ENCODE measurements around the gene FRAS1.
"Not testable (repeated sequence)": the region's sequence is repeated elsewhere in the genome, so short reads cannot be mapped to it uniquely, and the experiment has no call there.

The FRAS1 gene

DNA sequence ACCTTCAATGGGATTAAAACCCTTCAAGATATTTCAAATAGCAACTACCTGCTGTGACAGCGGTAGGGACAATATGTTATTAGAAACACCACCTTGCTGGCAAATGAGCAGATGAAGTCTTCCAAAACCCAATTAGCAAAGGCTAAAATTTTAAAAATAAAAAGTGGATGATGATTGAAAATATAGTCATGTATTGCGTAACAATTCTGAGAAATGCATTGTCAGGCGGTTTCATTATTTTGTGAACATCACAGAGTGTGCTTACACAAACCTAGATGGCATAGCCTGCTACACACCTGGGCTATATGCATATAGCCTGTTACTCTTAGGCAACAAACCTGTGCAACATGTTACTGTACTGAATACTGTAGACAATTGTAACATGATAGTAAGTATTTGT is 403.2 kb downstream of the FRAS1 start:
- no peak for FAIRE-seq

DNA sequence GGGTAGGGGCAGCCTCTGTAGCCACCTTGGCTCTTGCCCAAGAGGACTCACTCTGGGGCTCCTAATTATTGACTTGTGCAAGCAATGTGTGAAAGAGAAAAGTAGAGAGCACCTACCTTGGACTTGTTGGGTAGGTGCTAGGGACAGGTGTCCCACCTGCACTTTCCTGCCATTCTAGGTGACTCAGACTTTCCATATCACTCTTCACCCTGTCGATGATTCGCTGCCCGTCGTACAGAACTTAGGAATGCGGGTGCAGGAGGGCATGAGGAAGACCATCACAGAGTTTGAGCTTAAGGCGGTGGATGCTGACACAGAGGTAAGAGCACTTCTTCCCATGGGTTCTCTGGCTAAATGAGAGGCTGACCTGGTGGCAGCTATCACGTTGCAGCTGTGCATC is 407.1 kb downstream of the FRAS1 start:
- no peak for FAIRE-seq

DNA sequence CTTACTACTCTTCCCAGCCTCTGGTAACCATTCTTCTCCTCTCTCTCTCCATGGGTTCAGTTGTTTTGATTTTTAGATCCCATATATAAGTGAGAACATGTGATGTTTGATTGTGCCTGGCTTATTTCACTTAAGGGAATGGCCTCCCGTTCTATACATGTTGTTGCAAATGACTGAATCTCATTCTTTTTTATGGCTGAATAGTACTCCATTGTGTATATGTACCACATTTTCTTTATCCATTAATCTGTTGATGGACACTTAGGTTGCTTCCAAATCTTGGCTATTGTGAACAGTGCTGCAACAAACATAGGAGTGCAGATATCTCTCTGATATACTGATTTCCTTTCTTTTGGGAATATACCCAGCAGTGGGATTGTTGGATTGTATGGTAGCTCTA is 410.1 kb downstream of the FRAS1 start:
- FAIRE-seq, result not testable (repeated sequence)

DNA sequence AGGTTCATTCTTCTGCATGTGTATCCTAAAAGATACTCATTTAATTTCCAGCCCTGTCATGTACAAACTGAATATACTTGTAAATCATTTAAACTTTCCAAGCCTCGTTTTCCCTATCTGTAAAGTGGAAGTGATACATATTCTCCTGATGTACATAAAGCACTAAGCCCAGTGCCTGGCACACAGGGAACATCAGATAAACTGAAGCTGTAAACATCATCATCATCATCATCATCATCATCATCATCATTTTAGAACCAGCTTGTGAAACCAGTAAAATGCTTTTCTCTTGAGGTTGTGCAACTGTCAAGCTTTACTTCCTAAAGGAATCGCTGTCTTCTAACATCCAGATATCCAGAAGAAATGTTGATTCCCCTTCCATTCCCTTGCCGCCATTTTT is 411.1 kb downstream of the FRAS1 start:
- FAIRE-seq, result no peak

DNA sequence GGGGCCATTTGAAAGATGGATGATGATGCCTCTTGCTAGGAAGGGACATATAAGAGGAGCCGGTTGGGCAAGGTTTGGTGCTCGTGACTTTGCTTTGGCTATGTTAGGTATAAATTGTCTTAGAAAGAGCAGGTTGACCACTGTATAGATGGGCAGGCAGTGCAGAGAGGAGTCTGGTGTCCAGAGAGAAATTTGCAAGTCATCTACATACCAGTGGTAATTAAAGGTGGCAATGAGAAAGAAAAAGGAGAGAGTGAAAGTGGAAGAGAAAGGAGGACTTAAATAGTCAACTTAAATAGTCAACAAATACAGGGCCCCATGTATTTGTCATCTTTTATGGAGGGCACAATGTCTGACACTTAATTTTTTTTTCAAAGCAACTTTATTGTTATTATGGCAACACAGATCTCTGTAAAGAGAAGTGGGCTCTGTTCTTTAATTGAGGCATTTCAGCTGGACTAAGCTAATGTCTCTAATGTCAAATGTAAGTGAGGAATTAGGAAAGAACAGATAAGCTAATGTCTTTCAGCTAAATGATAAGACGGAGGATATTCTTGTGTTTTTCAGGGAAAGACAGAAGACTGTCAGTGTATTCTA is 419.1 kb downstream of the FRAS1 start:
- FAIRE-seq, result no peak

DNA sequence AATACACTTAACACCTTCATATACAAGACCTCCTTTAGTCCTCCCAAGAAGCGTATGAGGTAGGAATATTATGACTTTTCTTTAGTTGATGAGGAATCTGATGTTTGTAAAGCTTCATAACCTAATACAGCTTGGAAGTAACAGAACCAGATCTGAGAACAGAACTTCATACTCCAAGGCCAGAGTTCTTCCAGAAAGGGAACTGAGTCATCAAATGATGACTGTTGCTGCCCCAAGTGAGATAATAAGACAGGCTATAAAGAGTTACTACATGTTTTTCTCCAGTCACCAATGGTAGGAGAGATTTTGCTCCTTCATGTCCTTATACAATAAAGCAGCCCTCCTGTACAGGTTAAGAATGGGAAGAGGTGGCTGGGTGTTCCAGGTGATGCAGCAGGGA is 420.2 kb downstream of the FRAS1 start:
- FAIRE-seq, result no peak

DNA sequence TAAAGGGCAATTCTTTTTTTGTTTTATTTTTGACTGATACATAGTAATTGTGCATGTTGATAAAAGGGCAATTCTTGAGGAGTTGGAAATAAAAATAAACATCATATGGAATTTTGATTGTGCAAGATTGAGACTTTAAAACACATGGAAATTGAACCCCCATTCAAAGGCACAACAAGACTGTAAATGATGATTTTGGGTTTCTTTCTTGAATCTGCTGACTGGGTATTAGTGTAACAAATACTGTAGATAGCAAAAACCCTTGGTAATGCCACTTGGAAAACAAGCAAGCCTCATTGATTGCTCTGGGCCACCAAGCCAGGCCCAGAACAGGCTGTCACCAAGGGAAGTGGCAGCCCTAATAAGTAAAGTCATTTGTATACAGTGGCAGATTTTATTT is 421.4 kb downstream of the FRAS1 start:
- FAIRE-seq, result no peak

DNA sequence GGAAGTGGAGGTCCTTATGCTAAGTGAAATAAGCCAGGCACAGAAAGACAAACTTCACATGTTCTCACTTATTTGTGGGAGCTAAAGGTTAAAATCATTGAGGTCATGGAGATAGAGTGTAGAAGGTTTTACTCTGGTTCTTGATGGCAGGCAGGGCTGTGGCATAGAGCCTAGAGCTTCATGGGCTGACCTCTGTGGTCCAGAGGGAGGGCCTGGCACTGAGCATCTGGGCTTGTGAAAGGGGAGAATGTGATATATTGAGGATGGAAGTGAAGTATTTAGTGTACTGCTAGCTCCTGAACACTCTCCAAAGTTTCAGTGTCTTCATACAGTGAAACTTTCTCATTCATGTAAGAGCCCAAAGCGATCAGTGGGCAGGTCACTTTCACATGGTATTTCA is 423.2 kb downstream of the FRAS1 start:
- no peak for FAIRE-seq

DNA sequence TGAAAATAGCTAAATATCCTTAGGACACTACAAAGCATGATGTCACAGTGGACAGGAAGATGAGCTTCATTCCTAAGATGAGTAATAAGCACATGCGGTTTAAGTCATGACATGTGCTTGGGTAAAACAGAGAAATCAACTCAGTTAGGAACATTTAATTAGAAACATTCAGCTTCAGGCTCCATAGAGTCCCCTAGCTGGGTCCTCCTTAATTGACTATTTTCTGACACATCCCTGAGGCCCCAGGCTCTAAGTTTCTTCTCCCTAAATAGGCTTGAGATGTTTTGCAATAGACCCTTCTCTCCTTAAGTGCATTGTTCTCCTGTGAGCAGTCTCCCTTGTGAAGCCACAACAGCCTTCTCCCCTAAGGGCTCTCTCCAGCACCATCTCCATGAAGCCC is 424.1 kb downstream of the FRAS1 start:
- FAIRE-seq, result no peak

DNA sequence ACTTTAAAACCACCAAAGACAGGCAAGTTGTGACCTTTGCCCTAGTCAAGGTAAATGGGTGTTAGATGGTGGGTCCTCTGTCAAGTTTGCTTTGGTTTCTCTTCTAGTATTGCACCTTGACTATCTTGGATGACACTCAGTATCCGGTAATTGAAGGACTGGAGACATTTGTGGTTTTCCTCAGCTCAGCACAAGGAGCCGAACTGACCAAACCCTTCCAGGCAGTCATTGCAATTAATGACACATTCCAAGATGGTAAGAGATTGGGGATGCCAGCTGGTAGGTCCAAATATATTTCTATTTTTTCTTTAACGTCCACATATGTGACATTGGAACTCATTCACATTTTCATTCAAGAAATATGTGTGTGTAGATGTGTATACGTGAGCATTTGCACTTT is 425.2 kb downstream of the FRAS1 start:
- FAIRE-seq, result no peak

DNA sequence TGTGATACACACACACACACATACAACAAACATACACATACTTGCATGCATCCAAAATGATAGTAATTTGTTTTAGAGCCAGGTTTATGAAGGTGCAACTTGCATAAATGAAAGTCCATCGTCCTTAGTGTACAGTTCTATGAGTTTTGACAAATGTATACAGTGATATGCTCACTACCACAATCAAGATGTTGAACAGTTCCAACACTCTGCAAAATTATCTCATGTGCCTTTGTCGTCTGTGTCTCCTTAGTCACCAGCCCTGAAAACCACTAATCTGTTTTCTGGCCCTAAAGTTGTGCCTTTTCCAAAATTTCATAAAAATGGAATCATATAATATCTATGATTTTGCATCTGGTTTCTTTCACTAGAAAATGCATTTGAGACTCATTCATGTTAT is 426.7 kb downstream of the FRAS1 start:
- no peak for FAIRE-seq

DNA sequence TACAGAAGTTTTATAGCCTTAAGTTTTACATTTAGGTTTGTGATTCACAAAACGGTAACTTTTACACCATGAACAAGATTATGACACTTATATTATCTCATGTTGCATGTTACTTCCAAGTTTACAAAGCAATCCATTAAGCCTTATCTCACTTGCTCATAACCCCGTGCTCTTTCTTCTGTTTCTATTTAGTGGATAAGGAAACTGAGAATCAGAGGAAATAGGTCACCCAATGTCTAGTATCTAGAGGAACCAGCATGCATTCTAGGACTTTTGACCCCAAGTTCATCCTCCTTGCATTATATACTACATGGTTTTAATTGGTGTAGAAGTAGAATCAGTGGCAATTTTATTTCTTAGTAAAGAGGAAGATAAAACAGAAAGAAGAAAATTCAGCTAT is 427.5 kb downstream of the FRAS1 start:
- no peak for FAIRE-seq

DNA sequence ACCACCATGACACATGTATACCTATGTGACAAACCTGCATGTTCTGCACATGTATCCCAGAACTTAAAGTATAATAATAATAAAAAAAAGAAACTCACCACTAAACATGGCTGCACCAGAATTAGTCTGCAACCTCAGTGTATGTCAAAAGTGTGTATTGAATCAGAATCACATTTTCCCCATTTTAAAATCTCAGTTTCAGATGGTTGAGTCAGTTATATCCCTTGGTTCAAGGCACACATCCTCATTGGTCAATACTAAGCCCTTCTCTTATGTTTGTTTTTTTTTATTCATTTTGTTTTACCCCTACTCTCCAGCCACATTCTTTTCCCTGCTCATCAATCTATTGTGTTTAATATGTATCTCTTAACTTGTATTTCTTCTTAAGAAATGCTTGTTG is 436.6 kb downstream of the FRAS1 start:
- no peak for FAIRE-seq

DNA sequence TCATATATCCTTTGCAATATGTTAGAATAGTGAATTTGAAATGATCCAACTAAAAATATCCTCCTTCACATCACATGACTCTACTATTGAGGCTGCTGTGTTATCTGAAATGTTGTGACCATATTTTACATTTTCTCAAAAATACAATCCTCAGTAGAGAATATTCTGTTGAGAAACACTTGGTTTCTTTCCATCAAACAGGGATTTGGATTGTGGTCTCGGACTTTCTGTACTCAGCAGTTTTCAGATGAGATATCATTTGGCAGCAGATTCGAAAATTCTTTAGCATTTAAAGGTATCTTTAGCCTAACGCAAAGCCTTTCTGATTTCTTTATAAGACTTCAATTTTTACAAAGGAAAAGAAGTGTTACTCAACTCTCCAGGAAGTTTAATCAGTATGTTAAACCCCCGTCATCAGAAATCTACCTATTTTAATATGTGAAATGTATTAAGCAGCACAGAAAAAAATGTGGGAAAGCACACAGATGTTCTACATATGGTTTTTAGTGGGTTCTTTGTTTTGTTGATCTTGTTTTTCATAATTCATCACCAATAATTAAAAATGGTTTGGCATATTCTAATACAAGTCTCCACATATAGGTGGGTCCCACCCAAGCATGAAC is 439.0 kb downstream of the FRAS1 start:
- no peak for FAIRE-seq

DNA sequence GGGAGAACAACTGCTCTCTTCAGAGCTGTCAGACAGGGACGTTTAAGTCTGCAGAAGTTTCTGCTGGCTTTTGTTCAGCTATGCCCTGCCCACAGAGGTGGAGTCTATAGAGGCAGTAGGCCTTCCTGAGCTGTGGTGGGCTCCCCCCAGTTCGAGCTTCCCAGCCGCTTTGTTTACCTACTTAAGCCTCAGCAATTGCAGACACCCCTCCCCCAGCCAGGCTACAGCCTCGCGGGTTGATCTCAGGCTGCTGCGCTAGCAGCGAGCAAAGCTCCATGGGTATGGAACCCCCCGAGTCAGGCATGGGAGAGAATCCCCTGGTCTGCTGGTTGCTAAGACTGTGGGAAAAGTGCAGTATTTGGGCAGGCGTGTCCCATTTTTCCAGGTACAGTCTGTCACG is 449.1 kb downstream of the FRAS1 start:
- not testable (repeated sequence) for FAIRE-seq

DNA sequence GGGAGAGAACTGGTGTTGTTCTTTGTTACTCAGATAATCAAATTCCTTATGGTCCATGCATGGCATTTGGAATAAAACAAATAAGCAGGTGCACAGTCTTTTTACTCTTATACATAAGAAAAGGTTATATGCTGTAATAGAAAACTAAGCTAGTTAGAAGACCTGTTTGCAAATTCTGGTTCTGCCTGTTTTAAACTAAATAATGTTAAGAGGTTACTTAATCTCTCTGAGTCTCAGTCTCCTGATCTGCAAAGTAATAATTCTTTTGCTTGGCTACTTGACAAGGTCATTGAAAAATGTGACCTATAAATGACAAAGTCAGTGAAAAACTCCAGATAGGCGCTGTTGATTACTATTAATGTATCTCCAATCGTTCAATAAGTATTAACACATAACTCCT is 451.9 kb downstream of the FRAS1 start:
- no peak for FAIRE-seq

DNA sequence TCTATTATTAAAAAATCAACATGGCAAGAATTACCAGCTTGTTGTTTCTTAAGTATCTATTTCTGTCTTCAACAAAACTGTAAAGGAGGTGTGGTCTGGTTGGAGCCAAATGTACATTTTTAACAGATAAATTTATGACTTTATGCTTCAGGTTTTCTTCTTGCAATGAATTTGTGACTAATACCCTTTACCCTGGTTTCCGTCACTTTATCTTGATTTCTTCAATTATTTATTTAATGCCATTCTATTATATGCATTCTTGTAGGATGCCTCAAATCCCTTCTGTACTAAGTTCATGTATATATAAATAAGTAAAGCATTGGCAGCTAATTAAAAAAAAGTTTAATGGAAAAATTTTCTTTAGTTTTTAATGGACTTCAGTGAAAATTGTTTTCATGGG is 453.0 kb downstream of the FRAS1 start:
- no peak for FAIRE-seq

DNA sequence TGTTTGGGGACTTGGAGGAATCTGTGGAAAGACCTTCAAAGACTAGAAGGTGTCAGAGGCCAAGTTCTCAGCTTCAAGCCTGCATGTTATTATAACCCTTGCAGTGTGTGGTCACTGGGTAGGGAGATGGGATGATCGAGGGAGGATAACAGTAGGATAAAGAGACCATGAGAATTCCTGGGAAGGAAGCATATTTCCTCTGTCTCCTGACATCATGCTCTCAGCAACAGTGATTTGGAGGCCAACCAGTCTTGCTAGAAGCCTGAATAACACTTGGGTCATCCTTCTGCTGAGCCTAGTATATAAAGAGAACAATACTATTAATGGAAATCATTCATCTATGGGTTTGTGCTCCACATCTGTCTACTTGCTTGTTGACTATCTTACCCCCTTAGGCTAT is 453.6 kb downstream of the FRAS1 start:
- FAIRE-seq, result no peak

DNA sequence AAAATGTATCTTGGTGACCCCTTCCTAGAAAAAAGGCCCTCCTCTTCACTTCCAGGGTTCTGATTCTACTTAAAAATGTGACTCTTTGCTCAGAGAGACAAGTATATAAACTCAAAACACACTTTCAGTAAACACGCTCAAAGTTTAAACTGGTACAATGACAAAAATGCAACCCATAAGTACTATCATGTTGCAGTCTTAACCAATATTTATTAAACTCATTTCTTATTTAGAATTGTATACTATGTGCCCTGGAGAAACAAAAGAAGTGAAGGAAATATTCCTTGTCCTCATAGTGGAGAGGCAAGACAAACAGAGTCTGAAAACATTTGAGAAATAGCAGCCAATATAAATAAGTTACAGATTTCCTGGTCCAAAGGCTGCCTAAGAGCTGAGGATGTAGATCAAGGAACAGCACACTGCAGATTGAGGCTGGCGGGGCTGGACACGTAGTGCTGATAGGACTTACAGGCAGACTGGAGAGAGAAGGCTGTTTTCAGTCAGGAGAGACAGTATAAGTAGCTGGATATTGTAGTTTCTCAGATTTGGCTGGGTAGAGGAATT is 455.3 kb downstream of the FRAS1 start:
- FAIRE-seq, result no peak

DNA sequence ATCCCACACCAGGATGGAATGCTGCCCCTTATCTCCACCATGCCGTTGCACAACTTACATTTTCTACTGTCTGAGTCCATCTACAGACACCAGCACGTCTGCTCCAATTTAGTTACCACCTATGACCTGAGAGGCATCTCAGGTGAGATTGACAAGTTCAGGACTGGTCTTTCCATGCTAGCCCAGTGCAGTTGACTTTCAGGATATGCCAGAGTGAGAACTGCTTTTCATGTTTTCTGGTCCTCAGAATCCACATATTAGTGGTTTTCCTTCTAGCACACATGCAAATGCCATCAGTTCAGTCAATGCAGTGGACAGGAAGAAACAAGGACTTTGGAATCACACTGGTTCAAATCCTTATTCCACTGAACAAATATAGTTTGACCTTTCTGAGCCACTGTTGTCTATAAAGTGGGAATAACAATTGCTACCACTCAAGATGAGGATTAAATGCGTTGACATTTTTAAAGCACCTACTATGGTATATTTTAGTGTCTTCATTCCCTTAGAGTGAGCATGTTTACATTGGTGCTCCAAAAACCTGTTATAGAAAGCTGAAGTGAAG is 456.4 kb downstream of the FRAS1 start:
- no peak for FAIRE-seq

DNA sequence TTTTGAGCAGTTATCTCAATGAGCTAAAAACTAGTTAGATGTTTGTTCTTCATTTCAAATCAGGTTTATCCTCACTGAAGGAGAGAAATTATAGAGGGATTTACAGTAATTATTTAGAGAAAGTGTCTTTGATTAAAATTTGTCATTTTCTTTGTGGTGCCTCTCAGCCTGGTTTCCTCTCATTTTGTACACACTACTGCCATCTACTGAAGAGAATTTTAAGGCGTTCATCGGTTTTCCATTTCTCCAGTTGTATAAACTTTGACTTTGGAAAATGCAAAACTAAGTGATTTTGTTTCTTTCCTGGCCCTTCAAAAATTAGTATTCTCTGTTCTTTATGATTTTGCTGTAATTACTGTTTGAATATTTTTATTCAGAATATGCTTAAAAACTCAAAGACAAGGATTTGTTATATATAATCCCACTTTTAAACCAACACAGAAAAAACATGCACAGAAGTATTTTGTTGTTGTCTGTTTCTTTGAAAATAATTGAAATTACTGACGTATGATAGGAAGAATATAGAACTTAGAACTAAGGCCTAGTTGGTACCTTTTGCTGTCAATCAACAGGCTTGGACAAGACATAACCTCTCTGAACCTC is 460.0 kb downstream of the FRAS1 start:
- FAIRE-seq, result peak; percentile 91

DNA sequence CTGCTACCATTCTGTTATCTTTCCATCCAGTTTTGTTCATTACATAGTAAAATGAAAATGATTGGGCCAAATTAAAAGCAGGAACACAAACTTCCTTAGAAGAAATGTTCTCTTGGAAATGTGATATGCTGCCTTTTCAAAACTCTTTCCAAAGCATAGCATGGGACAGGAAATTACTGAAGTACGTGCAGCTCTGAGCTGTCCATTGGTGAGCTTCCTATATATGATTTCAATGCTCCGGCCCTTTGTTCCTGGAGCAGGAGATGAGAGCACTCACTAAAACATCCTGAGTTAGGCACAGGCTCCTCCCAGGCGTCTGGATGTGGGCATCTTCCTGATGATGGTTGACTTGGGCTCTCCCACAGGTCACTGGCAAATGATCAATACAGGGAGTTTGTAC is 461.4 kb downstream of the FRAS1 start:
- no peak for FAIRE-seq

DNA sequence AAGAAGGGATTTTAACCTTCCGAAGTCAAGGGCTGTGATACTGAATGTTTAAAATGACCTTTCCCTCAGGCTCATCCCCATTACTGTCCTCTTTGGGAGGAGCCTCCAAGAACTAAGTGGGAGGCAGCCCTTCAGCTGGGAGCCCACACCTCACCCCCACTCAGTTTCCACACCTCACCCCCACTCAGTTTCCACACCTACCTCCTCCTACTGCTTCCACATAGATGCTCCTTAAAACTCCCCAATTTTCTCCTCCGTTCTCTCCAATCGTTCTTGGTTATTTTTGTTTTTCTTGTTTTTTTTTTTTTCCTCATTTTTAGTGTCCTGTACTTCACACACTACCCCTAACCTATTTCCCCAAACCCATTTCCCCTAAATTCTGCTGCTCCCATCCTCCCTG is 462.8 kb downstream of the FRAS1 start:
- FAIRE-seq, result no peak

DNA sequence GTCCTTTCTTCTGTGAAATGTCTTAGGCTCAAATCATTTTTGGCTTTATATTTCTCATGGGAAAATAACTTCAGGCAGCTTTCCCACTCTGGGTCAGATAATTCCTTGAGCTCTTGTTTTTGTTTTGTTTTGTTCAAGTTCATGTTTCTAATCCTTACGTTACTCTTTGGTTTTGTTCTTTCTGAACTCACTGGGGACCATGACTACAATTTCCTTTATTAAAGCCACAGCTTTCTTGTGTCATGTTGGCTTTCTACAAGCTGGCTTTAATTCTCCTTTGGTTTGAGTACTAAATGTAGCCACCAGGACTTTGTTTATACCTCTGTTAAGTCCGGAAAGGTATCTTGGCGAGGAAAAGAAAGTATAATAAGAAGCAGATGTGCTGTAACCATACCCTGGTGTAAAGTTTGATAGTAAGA is 463.7 kb downstream of the FRAS1 start:
- FAIRE-seq, result no peak
